Fibroblast of skin of right quadriceps (primary cell): ENCODE results near the gene STK10.
A peak's percentile ranks its signal among the peaks of the same experiment; 100 is the strongest.

Experiments used
- DNase-seq: peaks from one replicate; pipeline ENCODE4 v3.0.0-alpha.2; 2013

The STK10 gene

DNA sequence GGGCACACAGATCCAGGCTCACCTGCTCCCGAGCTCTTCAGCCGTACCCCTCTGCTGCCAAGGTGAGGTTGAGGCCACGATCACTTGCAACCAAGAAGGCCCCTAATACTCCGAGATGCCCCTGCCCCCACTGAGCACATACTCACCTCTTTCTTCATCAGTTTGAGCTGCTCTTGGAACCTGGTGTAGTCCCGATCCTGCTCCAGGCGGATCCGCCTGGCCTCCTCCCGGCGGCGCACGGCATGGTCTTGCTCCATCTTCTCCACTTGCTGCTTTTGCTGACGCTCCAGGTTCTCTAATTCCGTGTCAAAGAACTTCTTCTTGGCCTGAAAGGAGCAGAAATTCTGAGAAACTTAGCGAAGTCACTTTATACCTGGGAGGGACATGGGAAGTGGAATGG lies 105.8 kb downstream of the STK10 start:
- no peak for DNase-seq

- peak; percentile 26 for DNase-seq
These were observed 108.1 kb downstream of the STK10 start for GRCh38 chr5:172079876-172080275.

GRCh38 chr5:172078726-172079345 lies 109.2 kb downstream of the STK10 start:
- peak; percentile 29 for DNase-seq

GRCh38 chr5:172077664-172078425 lies 110.2 kb downstream of the STK10 start:
- DNase-seq, result no peak

DNA sequence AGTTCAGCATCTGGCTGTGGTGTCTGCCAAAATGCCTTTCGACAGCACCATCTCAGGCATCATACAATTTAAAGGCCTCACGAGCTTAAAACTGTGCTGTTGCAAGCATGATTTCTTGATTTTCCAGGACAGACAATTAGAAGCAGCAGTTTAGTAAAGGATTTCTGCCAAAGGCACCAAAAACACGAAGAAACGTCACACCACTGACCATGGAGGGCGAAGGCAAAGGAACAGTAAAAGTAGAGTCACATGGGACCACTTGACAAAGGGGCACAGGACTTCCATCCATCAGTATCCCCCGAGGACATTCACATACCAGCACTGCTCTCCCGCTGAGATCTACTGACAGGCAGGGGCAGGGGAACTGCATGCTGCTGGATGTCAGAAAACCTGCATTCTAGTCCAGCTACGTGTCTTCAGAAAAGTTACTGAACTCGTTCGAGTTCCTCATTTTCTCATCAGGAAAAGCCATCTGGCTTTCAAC lies 111.2 kb downstream of the STK10 start:
- DNase-seq, result peak; percentile 68

DNA sequence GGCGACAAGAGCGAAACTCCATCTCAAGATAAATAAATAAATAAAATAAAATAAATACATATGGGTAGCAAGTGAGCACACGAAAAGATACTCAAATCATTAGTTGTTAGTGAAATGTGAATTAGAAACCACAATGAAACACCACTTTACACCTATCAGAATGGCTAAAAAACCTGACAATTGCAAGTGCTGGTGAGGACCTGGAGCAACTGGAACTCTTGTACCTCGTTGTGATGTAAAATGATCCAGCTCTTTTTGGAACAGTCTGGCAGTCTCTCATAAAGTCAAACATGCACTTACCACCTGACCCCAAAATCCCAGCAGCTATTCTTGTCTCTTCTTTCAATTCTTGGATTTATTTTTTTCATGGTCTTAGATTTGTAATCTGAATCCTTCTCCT lies 112.4 kb downstream of the STK10 start:
- DNase-seq, result no peak

- DNase-seq, result peak; percentile 32
These were observed 113.1 kb downstream of the STK10 start for GRCh38 chr5:172074896-172075295.

DNA sequence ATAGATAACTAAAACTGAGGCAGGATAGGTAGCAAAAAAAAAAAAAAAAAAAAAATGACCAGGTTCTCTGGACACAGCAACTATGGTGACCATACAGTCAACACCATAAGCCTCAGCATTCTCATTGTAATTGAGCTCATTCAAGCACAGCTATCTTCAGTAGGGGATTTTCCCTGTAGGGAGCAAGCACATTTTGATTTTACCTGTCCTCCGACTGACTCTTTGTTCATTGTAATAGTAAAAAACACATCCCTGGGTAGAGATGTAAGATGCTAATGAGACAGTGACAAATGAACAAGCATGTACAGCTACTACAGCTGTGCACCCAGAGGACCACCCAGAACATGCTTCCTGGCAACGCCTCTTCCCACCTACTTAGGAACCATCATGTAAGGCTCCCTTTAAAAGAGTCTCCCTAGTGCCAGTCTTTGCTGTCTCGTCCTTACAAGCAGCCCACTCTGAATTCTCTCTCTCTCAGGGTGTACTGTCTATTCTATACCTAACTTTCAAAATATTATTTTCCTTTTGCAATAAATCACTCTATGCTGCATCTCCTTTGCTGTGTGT lies 116.6 kb downstream of the STK10 start:
- no peak for DNase-seq

DNA sequence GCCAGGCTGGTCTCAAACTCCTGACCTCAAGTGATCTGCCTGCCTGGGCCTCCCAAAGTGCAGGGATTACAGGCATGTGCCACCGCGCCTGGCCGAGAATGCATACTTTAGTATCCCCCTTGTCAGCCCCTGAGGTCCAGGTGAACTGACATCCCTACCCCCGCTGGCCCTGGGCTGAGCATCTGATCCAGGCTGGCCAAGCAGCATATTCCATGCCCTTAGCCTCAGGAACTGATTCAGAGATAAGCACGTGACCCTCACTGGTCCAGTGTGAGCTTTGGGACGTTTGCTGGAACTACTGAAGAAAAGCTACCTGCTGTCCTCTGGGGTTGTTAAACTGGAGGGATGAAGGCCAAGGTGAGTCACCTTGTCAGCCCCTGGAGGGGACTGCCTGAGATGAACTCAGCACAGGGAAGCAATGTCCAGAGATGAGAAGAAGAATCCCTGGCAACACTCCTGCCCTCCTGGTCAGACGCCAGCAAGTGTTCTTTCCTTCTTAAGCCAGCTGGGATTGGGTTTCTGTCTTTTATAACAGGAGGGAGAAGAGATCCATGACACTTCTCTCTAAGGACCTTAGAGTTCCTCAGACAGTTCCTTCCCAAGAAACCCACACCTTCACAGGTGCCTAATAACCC lies 122.5 kb downstream of the STK10 start:
- DNase-seq, result no peak

GRCh38 chr5:172064766-172065165 lies 123.3 kb downstream of the STK10 start:
- DNase-seq, result no peak

DNA sequence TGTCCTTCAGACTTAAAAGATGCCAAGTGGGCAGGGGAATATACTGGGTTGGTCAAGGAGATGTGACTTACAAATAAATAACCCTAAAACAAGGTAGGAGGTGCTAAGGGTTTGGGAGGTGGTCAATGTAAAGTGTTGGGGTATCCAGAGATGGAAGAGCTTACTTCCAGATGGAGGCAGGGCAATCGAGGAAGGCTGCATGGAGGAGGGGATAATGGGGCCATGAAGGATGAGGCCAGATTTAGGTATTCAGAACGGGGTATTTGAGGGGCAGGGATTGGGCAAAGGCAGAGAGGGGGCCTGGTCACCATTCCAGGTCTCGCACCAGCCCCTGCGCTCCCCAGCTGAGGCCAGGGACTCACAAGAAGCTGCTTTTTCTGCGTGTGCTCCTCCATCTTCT lies 123.7 kb downstream of the STK10 start:
- DNase-seq, result no peak

DNA sequence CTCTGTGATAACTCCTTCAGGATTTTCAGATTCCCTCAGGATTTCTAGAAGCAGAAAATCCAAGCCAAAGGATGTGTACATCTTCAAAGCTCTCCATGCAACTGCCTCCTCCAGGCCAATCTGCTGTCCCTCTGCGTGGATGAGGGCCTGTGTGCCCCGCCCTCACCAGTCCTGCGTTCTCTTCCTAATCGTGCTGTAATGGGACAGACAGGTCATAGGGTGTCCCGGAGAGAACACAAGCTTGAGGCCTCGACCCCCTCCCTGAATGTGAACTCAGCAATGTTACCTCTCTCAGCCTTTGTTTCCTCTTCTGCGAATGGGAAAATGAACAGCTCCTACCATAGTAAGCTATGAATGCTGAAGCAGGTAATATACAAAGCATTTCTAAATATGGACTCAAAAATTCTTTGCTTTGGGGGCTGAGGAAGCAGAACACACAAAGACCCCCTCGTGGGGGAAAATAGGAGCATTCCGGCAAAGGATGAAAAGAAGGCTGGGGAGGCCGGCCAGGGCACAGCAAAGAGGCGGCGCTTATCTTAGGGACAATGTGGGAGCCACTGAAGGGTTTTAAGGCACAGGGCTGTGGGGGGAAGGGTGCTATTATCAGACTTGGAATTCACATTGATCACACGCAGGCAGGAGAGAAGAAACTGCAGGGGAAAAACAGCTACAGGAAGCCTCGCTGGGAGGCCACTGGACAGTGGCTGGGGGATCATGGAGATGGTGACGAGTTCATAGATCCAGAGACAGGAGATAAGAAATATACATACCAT lies 124.4 kb downstream of the STK10 start:
- no peak for DNase-seq

- no peak for DNase-seq
These were observed 128.3 kb downstream of the STK10 start for GRCh38 chr5:172059661-172060100.

GRCh38 chr5:172058088-172058487 lies 129.9 kb downstream of the STK10 start:
- DNase-seq, result no peak

GRCh38 chr5:172055996-172056395 lies 132.0 kb downstream of the STK10 start:
- DNase-seq, result no peak

- DNase-seq, result no peak
These were observed 132.6 kb downstream of the STK10 start for GRCh38 chr5:172055421-172055820.

GRCh38 chr5:172054611-172055153 lies 133.3 kb downstream of the STK10 start:
- no peak for DNase-seq

DNA sequence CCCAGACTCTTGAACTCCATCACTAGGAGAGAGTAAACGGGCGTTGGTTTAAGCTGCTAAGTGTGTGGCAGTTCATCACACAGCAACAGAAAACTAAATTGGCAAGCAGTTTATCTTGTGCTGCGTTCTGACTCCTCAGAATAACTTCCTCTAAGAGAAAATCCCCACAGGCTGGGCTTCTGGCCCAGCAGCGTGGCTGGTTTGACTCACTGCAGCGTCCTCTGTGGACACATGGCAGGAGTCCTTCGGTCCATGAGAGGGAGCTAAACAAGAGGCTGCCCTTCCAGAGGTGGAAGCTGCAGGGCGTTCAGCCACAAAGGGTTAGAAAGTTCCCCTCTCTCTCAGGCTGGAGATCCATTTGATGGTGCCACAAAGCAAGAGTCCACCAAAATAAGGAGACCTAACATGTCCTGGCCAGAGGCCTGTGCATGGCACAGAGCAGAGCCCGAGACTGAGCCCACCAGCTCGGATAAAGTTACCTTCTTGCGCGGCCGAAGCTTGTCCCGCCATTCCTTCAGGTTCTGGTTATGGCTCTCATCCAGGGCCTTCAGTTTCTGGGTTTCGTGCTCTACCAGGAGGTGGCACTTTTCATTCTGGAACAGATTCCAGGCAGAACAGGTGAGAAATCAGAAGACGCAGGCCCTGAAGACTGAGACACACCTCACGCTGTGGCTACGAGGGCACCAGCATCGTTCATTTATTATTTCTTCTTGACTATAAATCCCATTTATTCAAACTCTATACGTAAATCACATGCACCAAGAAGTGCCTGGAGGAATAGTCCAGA lies 135.4 kb downstream of the STK10 start:
- peak; percentile 16 for DNase-seq

DNA sequence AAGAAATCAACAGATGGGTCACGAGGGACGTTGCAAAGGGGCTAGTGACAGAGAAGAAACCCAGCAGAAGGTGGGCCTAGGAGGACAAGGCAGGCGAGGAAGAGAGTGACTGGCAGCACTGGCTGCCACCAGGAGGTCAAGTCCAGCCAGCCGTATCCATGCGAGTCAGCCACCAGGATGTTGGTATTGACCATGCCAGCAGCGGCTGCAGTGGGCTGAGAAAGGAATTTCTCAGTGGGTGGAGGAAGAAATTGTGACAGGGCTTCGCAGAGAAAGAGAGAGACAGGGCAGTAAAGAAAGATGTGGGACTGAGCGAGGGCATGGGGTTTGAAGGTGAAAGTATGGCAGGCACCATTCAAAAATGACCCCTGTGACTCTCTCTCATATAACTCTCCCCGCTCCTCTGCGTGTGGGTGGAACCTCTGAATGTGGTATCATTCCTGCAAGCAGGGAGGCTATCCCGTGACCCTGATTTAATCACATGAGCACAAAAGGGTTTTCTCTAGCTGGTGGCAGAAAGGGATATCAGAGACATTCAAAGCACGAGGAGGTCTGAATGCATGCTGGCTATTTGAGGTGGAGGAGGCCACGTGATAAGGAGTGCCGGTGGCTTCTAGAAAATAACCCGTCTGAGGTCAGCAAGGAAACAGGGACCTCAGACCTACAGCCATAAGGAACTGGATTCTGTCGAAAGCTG lies 136.2 kb downstream of the STK10 start:
- DNase-seq, result no peak

DNA sequence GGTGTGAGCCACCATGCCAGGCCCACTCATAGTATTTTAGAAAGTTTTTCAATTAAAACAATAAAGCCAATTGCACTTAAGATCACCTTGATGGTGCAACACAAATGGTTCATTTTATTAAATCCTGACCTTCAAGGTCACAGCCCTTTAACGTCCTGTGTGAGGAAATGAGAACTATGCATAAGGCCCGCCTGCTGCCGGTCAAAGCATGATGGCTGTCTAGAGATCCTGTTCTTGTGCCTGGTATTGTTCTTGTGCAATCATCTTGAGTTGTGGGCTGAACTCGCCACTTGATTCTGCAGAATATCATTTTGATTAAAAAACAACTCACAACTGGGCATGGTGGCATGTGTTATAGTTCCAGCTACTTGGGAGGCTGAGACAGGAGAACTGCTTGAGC lies 137.9 kb downstream of the STK10 start:
- DNase-seq, result no peak

GRCh38 chr5:172049226-172049796 lies 138.7 kb downstream of the STK10 start:
- DNase-seq, result no peak
